ENCODE data around the gene DENND2A. TPM values are rescaled to one million over a fixed set of nuclear protein-coding genes. Genes with fewer than 3 reads are reported as not detected.

The DENND2A gene
- total RNA-seq, 4 donors from 2014 or later, result 25.2 to 83.5 (median 46.5) TPM

GRCh38 chr7:140591180-140591902 is 49.3 kb downstream of the DENND2A start:
- Histone ChIP-seq H3K4me3 (no peak overlapping the region), H3K36me3 (peaks cover 0 to 21% of the 10 kb centered on the region in 2 donors), H3K27me3 (no peaks in the 10 kb centered on the region), H3K9me3 (no peaks in the 10 kb centered on the region), H3K27ac (no peak overlapping the region), H3K4me1 (peaks cover 0 to 47% (median 10%) of the 10 kb centered on the region in 3 donors)
- no peak for ATAC-seq
- TF ChIP-seq POLR2AphosphoS5 (IDR thresholded peaks at IDR 0.05), result no peak
- no peak for TF ChIP-seq POLR2A (IDR thresholded peaks at IDR 0.05)
- TF ChIP-seq EP300 (IDR thresholded peaks at IDR 0.05), result no peak
- TF ChIP-seq CTCF (IDR thresholded peaks at IDR 0.05), result no peak
- 31 to 41% methylated on average over 3 of the region's 3 CpGs for WGBS, 2 donors (ENCODE audit: low coverage in 1 of 2)

DNA sequence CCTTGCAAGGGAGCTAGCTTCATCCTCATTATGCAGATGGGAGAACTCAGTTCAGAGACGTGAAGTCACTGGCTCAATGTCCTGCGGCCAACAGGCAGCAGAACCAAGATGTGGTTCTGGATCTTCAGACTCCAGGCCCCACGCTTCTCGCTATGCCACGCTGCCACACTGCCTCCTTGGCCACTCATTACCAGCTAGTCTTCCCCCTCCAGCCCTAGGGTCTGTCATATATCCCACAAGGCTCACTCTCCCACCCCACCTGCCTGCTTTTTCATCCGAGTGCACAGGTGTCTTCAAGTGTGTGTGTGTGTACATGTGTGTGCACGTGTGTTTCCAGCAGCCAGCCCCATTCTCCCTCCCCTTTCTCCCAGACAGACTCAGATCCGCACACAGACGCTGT is 53.4 kb downstream of the DENND2A start:
- H3K9me3 ChIP-seq, result no peaks in the 10 kb centered on the region
- H3K4me3 ChIP-seq, result no peak overlapping the region
- H3K27ac ChIP-seq, result no peak overlapping the region
- H3K36me3 ChIP-seq, result peaks cover 0 to 61% of the 10 kb centered on the region in 2 donors
- H3K27me3 ChIP-seq, result no peaks in the 10 kb centered on the region
- TF ChIP-seq CTCF (IDR thresholded peaks at IDR 0.05) (no peak), EP300 (IDR thresholded peaks at IDR 0.05) (no peak), POLR2A (IDR thresholded peaks at IDR 0.05) (no peak), POLR2AphosphoS5 (IDR thresholded peaks at IDR 0.05) (no peak)
- WGBS, 2 donors (ENCODE audit: low coverage in 1 of 2), result 93 to 95% methylated on average over 6 to 8 of the region's 9 CpGs
- ATAC-seq, result no peak
- H3K4me1 ChIP-seq, result peaks cover 0 to 11% (median 0%) of the 10 kb centered on the region in 3 donors

DNA sequence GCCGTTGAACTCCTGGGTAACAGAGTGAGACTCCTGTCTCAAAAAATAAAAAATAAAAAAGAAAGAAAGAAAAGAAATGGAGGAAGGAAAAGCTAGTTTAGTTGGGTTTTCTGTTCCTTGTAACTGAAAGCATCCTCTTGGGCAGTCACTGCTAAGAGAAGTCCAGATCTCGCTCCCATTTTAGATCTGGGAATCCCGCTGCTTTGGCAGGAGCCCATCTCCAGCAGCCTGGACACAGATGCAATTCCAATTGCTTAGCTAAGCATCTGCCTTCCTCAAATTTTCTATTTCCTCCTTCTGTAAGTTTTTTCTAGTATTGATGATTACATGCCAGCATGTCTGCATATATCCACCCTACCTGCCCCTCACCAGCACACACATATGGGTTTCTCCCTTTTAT is 54.1 kb downstream of the DENND2A start:
- H3K4me3 ChIP-seq, result no peak overlapping the region
- peaks cover 0 to 6% (median 0%) of the 10 kb centered on the region in 3 donors for H3K4me1 ChIP-seq
- TF ChIP-seq POLR2A (IDR thresholded peaks at IDR 0.05), result no peak
- TF ChIP-seq EP300 (IDR thresholded peaks at IDR 0.05), result no peak
- no peak for TF ChIP-seq POLR2AphosphoS5 (IDR thresholded peaks at IDR 0.05)
- no peak for TF ChIP-seq CTCF (IDR thresholded peaks at IDR 0.05)
- H3K36me3 ChIP-seq, result peaks cover 0 to 68% of the 10 kb centered on the region in 2 donors
- H3K9me3 ChIP-seq, result no peaks in the 10 kb centered on the region
- H3K27ac ChIP-seq, result no peak overlapping the region
- no peak for ATAC-seq
- H3K27me3 ChIP-seq, result no peaks in the 10 kb centered on the region
- WGBS, 2 donors (ENCODE audit: low coverage in 1 of 2), result 64 to 72% methylated on average over 2 to 3 of the region's 3 CpGs

DNA sequence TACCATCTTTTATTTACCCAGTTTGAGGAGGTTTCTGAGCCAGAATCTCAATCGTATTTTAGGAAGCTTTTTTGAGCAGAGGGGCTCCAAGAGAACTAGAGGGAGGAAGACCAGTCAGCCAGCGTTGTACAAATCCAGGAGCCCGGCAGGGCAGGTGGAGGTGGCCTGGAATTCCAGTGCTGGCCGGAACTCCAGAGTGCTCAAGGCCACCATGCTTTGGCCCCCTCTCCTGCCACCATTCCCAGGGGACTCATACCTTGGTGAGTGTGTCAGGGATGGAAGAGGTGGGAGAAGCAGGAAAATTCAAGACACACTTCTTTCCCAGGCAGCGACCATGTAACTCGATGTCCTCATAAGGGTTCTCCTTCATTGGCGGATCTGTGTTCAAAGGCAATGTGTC is 55.3 kb downstream of the DENND2A start:
- Histone ChIP-seq H3K27me3 (no peaks in the 10 kb centered on the region), H3K4me3 (no peak overlapping the region), H3K27ac (no peak overlapping the region), H3K36me3 (peaks cover 0 to 80% of the 10 kb centered on the region in 2 donors), H3K4me1 (no peaks in the 10 kb centered on the region), H3K9me3 (no peaks in the 10 kb centered on the region)
- WGBS, 2 donors (ENCODE audit: low coverage in 1 of 2), result 81 to 98% methylated on average over 3 to 6 of the region's 7 CpGs
- no peak for ATAC-seq
- TF ChIP-seq POLR2A (IDR thresholded peaks at IDR 0.05) (no peak), EP300 (IDR thresholded peaks at IDR 0.05) (no peak), CTCF (IDR thresholded peaks at IDR 0.05) (no peak), POLR2AphosphoS5 (IDR thresholded peaks at IDR 0.05) (no peak)

Measured in gastroesophageal sphincter (tissue), 4 donors.